ENCODE measurements around the gene TSHZ3. TPM values are rescaled to one million over a fixed set of nuclear protein-coding genes. Genes with fewer than 3 reads are reported as not detected.

Gene TSHZ3
- total and polyA plus RNA-seq, 2 experiments from 2014 or later, result 19.6 to 24.0 TPM

DNA sequence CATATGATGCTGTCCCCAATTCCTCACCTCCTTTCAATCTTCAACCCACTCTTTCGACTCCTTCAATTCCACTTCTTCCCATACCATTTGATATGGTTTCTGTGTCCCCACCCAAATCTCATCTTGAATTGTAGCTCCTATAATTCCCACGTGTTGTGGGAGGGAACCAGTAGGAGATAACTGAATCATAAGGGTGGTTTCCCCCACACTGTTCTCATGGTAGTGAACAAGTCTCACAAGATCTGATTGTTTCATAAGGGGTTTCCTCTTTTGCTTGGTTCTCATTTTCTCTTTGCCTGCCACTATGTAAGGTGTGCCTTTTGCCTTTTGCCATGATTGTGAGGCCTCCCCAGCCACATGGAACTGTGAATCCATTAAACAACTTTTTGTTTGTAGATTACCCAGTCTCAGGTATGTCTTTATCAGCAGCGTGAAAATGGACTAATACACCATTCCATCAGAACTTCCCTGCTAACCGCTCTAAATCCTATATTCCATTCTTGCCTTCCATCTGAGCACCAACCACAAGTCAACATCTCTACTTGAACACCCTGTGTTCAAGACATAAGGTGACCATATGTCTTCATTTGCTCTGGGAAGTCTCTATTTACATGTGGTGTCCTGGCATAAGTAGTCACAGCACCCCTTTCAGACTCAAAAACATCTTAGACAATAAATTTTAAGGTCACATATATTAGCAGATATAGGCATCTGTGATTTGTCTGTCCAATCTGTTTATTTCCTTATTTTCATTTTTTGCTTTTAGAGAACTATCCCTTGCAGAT lies 122.9 kb downstream of the TSHZ3 start:
- Histone ChIP-seq H3K27ac (no peak overlapping the region), H3F3A (ENCODE audit: insufficient read depth) (peaks cover 42% of the 10 kb centered on the region), H4K20me1 (ENCODE audit: insufficient read depth) (no peaks in the 10 kb centered on the region), H3K9me2 (ENCODE audit: insufficient read depth) (no peaks in the 10 kb centered on the region), H3K4me2 (ENCODE audit: unreplicated experiment) (no peak overlapping the region), H3K4me1 (ENCODE audit: insufficient read depth) (peaks cover 32% of the 10 kb centered on the region), H3K27me3 (replicated peaks; ENCODE audit: insufficient read depth) (no peaks in the 10 kb centered on the region), H3K9me3 (ENCODE audit: low read depth) (no peaks in the 10 kb centered on the region), H3K9ac (no peak overlapping the region), H2AFZ (no peak overlapping the region), H3K79me2 (ENCODE audit: insufficient read depth) (no peaks in the 10 kb centered on the region), H3K36me3 (ENCODE audit: low read depth) (no peaks in the 10 kb centered on the region), H3K4me3 (no peak overlapping the region)
- TF ChIP-seq EZH2phosphoT487 (IDR thresholded peaks at IDR 0.05; ENCODE audit: insufficient read depth, low read depth), result no peak
- TF ChIP-seq EZH2 (IDR thresholded peaks at IDR 0.05; ENCODE audit: insufficient read depth, poor library complexity, severe bottlenecking), result no peak
- in situ Hi-C loops (cut with MboI), result no loop called here
- no peak for DNase-seq
- WGBS, 2 experiments (ENCODE audit: low coverage in 1 of 2, low lambda C conversion rate in 2 of 2, missing lambda C conversion rate in 2 of 2), result 86 to 88% methylated on average over 4 of the region's 4 CpGs

All from GM23248 (cell line).